Measurements from ENCODE around the gene DOK5. TPM values are rescaled to one million over a fixed set of nuclear protein-coding genes. Genes with fewer than 3 reads are reported as not detected.

DOK5 gene
- total and polyA plus RNA-seq, 7 donors = 7.4 to 25.5 (median 13.3) TPM

- ATAC-seq = no peak
- no peak overlapping the region for H3K27ac ChIP-seq
- H3K36me3 ChIP-seq (ENCODE audit: insufficient read depth in 1 of 2, low read depth in 1 of 2) = no peaks in the 10 kb centered on the region
- H3K4me1 ChIP-seq = no peaks in the 10 kb centered on the region
- no peak for DNase-seq
- no peak for TF ChIP-seq CTCF (IDR thresholded peaks at IDR 0.05)
- 86 to 94% (median 92%) methylated on average over 7 of the region's 7 CpGs for WGBS, 3 donors
- H3K4me3 ChIP-seq = no peak overlapping the region
- H3K9me3 ChIP-seq = peaks cover 1% of the 10 kb centered on the region
- no peaks in the 10 kb centered on the region for H3K27me3 ChIP-seq (ENCODE audit: insufficient read depth in 3 of 3, low read length in 2 of 3)
- intact Hi-C loops (cut with DNase I) = no loop called here
Measured at GRCh38 chr20:54539521-54540046, 64.2 kb downstream of the DOK5 start.

- no peak for ATAC-seq
- no peak for TF ChIP-seq CTCF (IDR thresholded peaks at IDR 0.05)
- WGBS, 3 donors = 63 to 94% (median 90%) methylated on average over 2 of the region's 2 CpGs
Measured at GRCh38 chr20:54543369-54543768, 68.0 kb downstream of the DOK5 start.

GRCh38 chr20:54545676-54546358, 70.4 kb downstream of the DOK5 start:
- ATAC-seq (no peak), DNase-seq (no peak)
- TF ChIP-seq CTCF (IDR thresholded peaks at IDR 0.05) = no peak
- Histone ChIP-seq H3K4me3 (no peak overlapping the region), H3K27me3 (ENCODE audit: insufficient read depth in 3 of 3, low read length in 2 of 3) (no peaks in the 10 kb centered on the region), H3K4me1 (no peaks in the 10 kb centered on the region), H3K9me3 (peaks cover 3% of the 10 kb centered on the region), H3K27ac (no peak overlapping the region), H3K36me3 (ENCODE audit: insufficient read depth in 1 of 2, low read depth in 1 of 2) (no peaks in the 10 kb centered on the region)
- 58 to 66% (median 61%) methylated on average over 4 of the region's 4 CpGs for WGBS, 3 donors
- intact Hi-C loops (cut with DNase I) = no loop called here

More at GRCh38 chr20:54543369-54543768, 68.0 kb downstream of the DOK5 start:
- no peak overlapping the region for H3K4me3 ChIP-seq
- no peaks in the 10 kb centered on the region for H3K4me1 ChIP-seq
- intact Hi-C loops (cut with DNase I) = no loop called here
- no peak for DNase-seq
- no peaks in the 10 kb centered on the region for H3K36me3 ChIP-seq (ENCODE audit: insufficient read depth in 1 of 2, low read depth in 1 of 2)
- H3K27me3 ChIP-seq (ENCODE audit: insufficient read depth in 3 of 3, low read length in 2 of 3) = no peaks in the 10 kb centered on the region
- no peak overlapping the region for H3K27ac ChIP-seq
- H3K9me3 ChIP-seq = peaks cover 3% of the 10 kb centered on the region

GRCh38 chr20:54548849-54549248, 73.5 kb downstream of the DOK5 start:
- no peaks in the 10 kb centered on the region for H3K27me3 ChIP-seq (ENCODE audit: insufficient read depth in 3 of 3, low read length in 2 of 3)
- no peak for TF ChIP-seq CTCF (IDR thresholded peaks at IDR 0.05)
- no peaks in the 10 kb centered on the region for H3K4me1 ChIP-seq
- whole genome bisulfite sequencing, 3 donors = 92 to 93% (median 92%) methylated on average over 8 of the region's 8 CpGs
- intact Hi-C loops (cut with DNase I) = no loop called here
- H3K9me3 ChIP-seq = peaks cover 3% of the 10 kb centered on the region
- no peak overlapping the region for H3K27ac ChIP-seq
- no peak for ATAC-seq
- H3K36me3 ChIP-seq (ENCODE audit: insufficient read depth in 1 of 2, low read depth in 1 of 2) = no peaks in the 10 kb centered on the region
- H3K4me3 ChIP-seq = no peak overlapping the region
- no peak for DNase-seq
